ENCODE measurements around the gene PPP3R1. TPM values are rescaled to one million over a fixed set of nuclear protein-coding genes. Genes with fewer than 3 reads are reported as not detected.

PPP3R1 gene
- total RNA-seq, 1 experiment from 2014 or later: 74.2 TPM

DNA sequence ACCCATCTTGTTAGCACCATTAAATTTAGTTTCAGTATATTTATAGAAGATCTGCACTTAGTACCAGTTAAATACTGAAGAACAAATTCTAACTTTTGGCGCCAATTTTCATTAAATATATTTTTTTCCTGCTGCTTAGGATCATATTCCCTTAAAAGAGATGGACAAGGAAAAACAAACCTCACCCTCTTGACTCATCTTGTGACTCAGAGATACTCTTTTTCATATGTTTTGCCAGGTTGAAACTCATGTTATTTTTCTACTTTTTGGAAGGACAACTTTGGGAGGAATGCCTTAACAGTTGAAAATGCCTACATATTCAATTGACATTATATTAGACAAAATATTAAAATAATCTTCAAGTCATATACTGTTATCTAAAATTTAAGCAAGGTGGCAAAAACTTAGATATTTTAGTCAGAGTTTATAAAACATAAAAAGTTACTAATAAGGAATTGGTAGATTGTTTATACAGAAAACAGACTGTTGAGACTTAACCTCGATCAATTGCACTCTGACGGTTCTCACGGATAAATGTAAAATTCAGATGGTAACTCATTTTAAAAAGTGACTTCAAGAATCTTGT, 58.5 kb downstream of the PPP3R1 start:
- no peak overlapping the region for H3K23ac ChIP-seq (ENCODE audit: insufficient read length, low read depth, low read length)
- no peak overlapping the region for H2BK5ac ChIP-seq (ENCODE audit: insufficient read length, low read length)
- no peaks in the 10 kb centered on the region for H4K20me1 ChIP-seq (ENCODE audit: control insufficient read depth, insufficient read depth, insufficient read length)
- H3K79me1 ChIP-seq (ENCODE audit: insufficient read depth, low read depth, low read length, poor library complexity, severe bottlenecking): peaks cover 2% of the 10 kb centered on the region
- no peaks in the 10 kb centered on the region for H3K9me3 ChIP-seq (ENCODE audit: control insufficient read depth, low read depth, low read length)
- no peak overlapping the region for H3T11ph ChIP-seq (ENCODE audit: low read length)
- no peak overlapping the region for H2BK12ac ChIP-seq (ENCODE audit: insufficient read length, low read depth, low read length)
- no peak overlapping the region for H2AFZ ChIP-seq (ENCODE audit: low read length)
- H3K4me1 ChIP-seq (ENCODE audit: insufficient read depth, low read length): no peaks in the 10 kb centered on the region
- Mint-ChIP-seq H3K27me3 (ENCODE audit: low read depth) (no peaks in the 10 kb centered on the region), H3K27ac (no peak overlapping the region), H3K4me3 (no peak overlapping the region), H3K36me3 (ENCODE audit: insufficient read depth in 1 of 3, low read depth in 3 of 3) (no peaks in the 10 kb centered on the region; a peak in 1 of 7 replicates), H3K4me1 (peaks cover 6 to 9% of the 10 kb centered on the region in 2 experiments; a peak in 3 of 4 replicates), H3K9me3 (no peaks in the 10 kb centered on the region)
- H4K5ac ChIP-seq (ENCODE audit: insufficient read length, low read depth, low read length): no peak overlapping the region
- no peak overlapping the region for H4K91ac ChIP-seq (ENCODE audit: insufficient read length, low read depth, low read length)
- no peaks in the 10 kb centered on the region for H3K27me3 ChIP-seq (ENCODE audit: insufficient read depth, low read length)
- no peak for DNase-seq
- no peak overlapping the region for H3K9ac ChIP-seq (ENCODE audit: extremely low read depth, insufficient read length, low read length)
- no peak overlapping the region for H2BK20ac ChIP-seq (ENCODE audit: low read depth, low read length, poor library complexity, severe bottlenecking)
- no peak overlapping the region for H4K8ac ChIP-seq (replicated peaks; ENCODE audit: insufficient read length, low read depth, low read length)
- H3K14ac ChIP-seq (ENCODE audit: insufficient read depth, low read length): no peak overlapping the region
- H3K23me2 ChIP-seq (ENCODE audit: insufficient read length, low read depth, low read length, poor library complexity, severe bottlenecking): no peaks in the 10 kb centered on the region
- H2BK15ac ChIP-seq (ENCODE audit: low read depth, low read length): no peak overlapping the region
- peaks cover 8% of the 10 kb centered on the region; the same call in 1 of the 2 replicates for H3K79me2 ChIP-seq (ENCODE audit: insufficient read depth, low read length)
- no peak overlapping the region for H2BK120ac ChIP-seq (ENCODE audit: low read depth, low read length, poor library complexity, severe bottlenecking)
- no CpG with 5 or more reads among the region's 4 CpGs for WGBS (ENCODE audit: extremely low coverage, insufficient read length, low lambda C conversion rate)
- TF ChIP-seq, protein P1, sequence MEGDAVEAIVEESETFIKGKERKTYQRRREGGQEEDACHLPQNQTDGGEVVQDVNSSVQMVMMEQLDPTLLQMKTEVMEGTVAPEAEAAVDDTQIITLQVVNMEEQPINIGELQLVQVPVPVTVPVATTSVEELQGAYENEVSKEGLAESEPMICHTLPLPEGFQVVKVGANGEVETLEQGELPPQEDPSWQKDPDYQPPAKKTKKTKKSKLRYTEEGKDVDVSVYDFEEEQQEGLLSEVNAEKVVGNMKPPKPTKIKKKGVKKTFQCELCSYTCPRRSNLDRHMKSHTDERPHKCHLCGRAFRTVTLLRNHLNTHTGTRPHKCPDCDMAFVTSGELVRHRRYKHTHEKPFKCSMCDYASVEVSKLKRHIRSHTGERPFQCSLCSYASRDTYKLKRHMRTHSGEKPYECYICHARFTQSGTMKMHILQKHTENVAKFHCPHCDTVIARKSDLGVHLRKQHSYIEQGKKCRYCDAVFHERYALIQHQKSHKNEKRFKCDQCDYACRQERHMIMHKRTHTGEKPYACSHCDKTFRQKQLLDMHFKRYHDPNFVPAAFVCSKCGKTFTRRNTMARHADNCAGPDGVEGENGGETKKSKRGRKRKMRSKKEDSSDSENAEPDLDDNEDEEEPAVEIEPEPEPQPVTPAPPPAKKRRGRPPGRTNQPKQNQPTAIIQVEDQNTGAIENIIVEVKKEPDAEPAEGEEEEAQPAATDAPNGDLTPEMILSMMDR (conservative IDR thresholded peaks at IDR 0.05): no peak
- no peak overlapping the region for H3K18ac ChIP-seq (ENCODE audit: insufficient read length, low read depth, low read length)
- H3K27ac ChIP-seq (ENCODE audit: insufficient read length, low read depth, low read length): no peak overlapping the region
- no peak overlapping the region for H3K4me2 ChIP-seq (ENCODE audit: insufficient read depth, insufficient read length, low read length)
- H2AK5ac ChIP-seq (ENCODE audit: insufficient read length, low read length): no peak overlapping the region
- H3K56ac ChIP-seq (ENCODE audit: insufficient read length, low read depth, low read length): no peak overlapping the region
- no peak overlapping the region for H3K4ac ChIP-seq (ENCODE audit: low read depth, low read length)

Data from H9 (cell line).